Measurements from ENCODE around the gene HEMK1. TPM values are rescaled to one million over a fixed set of nuclear protein-coding genes. Genes with fewer than 3 reads are reported as not detected.

The HEMK1 gene
- total RNA-seq, 2 experiments from 2014 or later: 19.3 to 27.4 TPM

DNA sequence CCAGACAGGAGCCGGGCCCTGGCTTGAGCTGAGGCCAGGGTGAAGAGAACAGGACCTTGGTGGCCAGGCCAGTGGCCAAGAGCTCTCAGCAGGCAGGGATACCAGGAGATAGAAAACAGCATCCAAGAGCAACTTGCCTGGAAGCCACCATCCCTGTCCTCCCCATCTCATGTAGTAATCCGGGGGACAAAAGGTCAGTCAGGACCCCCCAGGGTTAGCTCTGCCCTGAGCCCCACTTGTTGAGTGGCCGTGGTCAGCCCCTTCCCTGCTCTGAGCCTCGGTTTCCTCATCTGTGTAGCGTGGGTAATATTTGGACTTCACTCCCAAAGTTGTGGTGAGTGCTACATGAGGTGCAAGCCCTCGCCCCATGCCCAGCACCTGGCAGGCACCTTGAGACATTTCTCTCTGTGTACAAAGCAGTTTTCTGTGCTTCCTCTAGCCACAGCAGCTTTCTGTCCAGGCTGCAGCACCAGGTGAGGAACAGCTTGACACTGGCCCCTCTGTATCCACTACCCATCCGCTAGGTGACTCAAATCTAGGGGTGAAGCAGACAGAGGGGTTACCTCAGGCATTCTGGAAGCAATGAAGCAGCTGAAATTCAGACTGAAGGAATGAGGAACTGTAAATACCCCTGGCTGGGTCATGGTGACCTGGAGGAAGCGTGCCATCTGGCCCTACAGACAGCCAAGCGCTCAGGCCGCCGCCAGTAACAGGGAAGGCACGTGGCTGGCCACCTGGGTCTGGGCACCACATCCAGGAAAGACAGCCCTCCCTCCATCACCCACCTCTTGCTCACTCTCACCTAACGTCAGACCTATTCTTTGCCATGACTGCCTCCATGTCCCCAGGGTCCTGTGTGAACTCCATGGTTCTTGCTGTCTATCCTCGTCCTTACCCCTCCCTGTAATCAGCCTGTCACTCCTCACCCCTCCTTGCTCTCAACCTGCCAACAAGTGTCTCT lies 35.6 kb downstream of the HEMK1 start:
- POLR2A ChIA-PET: no interaction called here
- intact Hi-C loops (cut with micrococcal nuclease; ENCODE audit: unreplicated experiment): no loop called here

DNA sequence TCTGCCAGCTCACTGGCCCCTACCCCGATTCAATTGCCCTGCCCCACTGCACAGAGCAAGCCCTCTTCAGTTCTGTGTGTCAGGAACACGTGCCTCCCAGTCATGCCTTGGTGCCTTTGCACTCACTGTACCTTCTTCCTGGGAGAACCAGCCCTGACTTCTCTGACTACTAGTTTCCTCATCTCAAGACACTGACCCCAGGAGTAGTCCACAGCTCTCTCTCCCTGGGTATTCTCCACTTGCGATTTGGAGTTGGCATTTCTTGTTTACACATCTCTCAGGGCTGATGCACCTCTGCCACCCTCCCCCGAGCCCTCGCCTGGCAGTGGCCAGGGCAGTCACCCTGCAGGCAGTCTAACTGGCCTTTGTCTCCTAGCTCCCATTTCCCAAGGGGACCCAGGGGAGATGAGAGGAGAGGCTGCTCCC lies 36.6 kb downstream of the HEMK1 start:
- Histone ChIP-seq H3K4me1 (ENCODE audit: insufficient read depth, low read length, poor library complexity, severe bottlenecking) (no peaks in the 10 kb centered on the region), H3K9me2 (ENCODE audit: insufficient read depth, low read length) (no peaks in the 10 kb centered on the region), H2AFZ (ENCODE audit: low read length) (no peak overlapping the region), H3K4me2 (ENCODE audit: low read length) (no peak overlapping the region), H3K27ac (ENCODE audit: low read depth, low read length, poor library complexity, severe bottlenecking) (no peak overlapping the region), H3K79me2 (ENCODE audit: insufficient read depth, low read depth, low read length) (no peaks in the 10 kb centered on the region), H3K9me3 (ENCODE audit: low read length) (no peaks in the 10 kb centered on the region), H3K4me3 (ENCODE audit: low read depth, low read length, poor library complexity, severe bottlenecking) (no peak overlapping the region), H3K36me3 (ENCODE audit: insufficient read depth, low read length) (no peaks in the 10 kb centered on the region), H4K20me1 (ENCODE audit: insufficient read depth, low read length) (no peaks in the 10 kb centered on the region)
- DNase-seq (ENCODE audit: low spot score): no peak
- intact Hi-C loops (cut with micrococcal nuclease; ENCODE audit: unreplicated experiment): no loop called here
- ChIA-PET POLR2A (interaction anchor here (0.5 kb wide), 1 partner anchor 91 kb away, joined by 3 read pairs; no protein-coding TSS in a partner anchor), CTCF (ENCODE audit: unreplicated experiment) (no interaction called here)
- no TSS peak for BruUV-seq (replicated peaks)
- TF ChIP-seq, protein P1, sequence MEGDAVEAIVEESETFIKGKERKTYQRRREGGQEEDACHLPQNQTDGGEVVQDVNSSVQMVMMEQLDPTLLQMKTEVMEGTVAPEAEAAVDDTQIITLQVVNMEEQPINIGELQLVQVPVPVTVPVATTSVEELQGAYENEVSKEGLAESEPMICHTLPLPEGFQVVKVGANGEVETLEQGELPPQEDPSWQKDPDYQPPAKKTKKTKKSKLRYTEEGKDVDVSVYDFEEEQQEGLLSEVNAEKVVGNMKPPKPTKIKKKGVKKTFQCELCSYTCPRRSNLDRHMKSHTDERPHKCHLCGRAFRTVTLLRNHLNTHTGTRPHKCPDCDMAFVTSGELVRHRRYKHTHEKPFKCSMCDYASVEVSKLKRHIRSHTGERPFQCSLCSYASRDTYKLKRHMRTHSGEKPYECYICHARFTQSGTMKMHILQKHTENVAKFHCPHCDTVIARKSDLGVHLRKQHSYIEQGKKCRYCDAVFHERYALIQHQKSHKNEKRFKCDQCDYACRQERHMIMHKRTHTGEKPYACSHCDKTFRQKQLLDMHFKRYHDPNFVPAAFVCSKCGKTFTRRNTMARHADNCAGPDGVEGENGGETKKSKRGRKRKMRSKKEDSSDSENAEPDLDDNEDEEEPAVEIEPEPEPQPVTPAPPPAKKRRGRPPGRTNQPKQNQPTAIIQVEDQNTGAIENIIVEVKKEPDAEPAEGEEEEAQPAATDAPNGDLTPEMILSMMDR (conservative IDR thresholded peaks at IDR 0.05; ENCODE audit: low read length): no peak
- TF ChIP-seq EZH2phosphoT487 (IDR thresholded peaks at IDR 0.05; ENCODE audit: borderline replicate concordance, low read depth, low read length): no peak

More for the DNA sequence above, 35.6 kb downstream of the HEMK1 start:
- Histone ChIP-seq H4K20me1 (ENCODE audit: insufficient read depth, low read length) (no peaks in the 10 kb centered on the region), H3K4me1 (ENCODE audit: insufficient read depth, low read length, poor library complexity, severe bottlenecking) (no peaks in the 10 kb centered on the region), H3K9me3 (ENCODE audit: low read length) (no peaks in the 10 kb centered on the region), H3K4me3 (ENCODE audit: low read depth, low read length, poor library complexity, severe bottlenecking) (no peak overlapping the region), H3K4me2 (ENCODE audit: low read length) (no peak overlapping the region), H3K27ac (ENCODE audit: low read depth, low read length, poor library complexity, severe bottlenecking) (no peak overlapping the region), H3K79me2 (ENCODE audit: insufficient read depth, low read depth, low read length) (no peaks in the 10 kb centered on the region), H3K36me3 (ENCODE audit: insufficient read depth, low read length) (no peaks in the 10 kb centered on the region), H3K9me2 (ENCODE audit: insufficient read depth, low read length) (no peaks in the 10 kb centered on the region), H2AFZ (ENCODE audit: low read length) (no peak overlapping the region)
- BruUV-seq (replicated peaks): no TSS peak
- TF ChIP-seq EZH2phosphoT487 (IDR thresholded peaks at IDR 0.05; ENCODE audit: borderline replicate concordance, low read depth, low read length): no peak
- CTCF ChIA-PET (ENCODE audit: unreplicated experiment): no interaction called here
- DNase-seq (ENCODE audit: low spot score): peak; percentile 14

DNA sequence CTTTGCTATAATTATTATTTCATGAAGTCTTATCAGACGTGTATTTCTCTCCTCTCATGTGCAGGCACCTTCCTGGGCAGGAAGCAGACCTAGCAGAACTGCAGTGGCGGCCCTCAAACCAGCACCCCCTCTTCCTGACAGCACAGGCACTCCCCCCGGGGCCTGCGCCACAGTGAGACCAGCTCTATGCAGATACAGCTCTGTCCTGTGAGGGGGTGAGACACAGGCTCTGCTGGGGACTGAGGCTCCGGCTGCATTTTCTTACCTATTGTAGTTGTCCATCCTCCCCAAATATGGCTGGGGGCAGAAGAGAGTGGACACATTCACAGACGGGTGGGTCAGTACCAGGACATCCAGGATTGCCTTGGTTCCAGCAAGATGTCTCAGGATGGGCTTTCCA lies 37.3 kb downstream of the HEMK1 start:
- TF ChIP-seq, protein P1 (conservative IDR thresholded peaks at IDR 0.05; ENCODE audit: low read length): no peak
- TF ChIP-seq EZH2phosphoT487 (IDR thresholded peaks at IDR 0.05; ENCODE audit: borderline replicate concordance, low read depth, low read length): no peak
- Histone ChIP-seq H3K9me2 (ENCODE audit: insufficient read depth, low read length) (no peaks in the 10 kb centered on the region), H4K20me1 (ENCODE audit: insufficient read depth, low read length) (no peaks in the 10 kb centered on the region), H3K4me1 (ENCODE audit: insufficient read depth, low read length, poor library complexity, severe bottlenecking) (no peaks in the 10 kb centered on the region), H3K79me2 (ENCODE audit: insufficient read depth, low read depth, low read length) (no peaks in the 10 kb centered on the region), H2AFZ (ENCODE audit: low read length) (no peak overlapping the region), H3K4me2 (ENCODE audit: low read length) (no peak overlapping the region), H3K36me3 (ENCODE audit: insufficient read depth, low read length) (no peaks in the 10 kb centered on the region), H3K27ac (ENCODE audit: low read depth, low read length, poor library complexity, severe bottlenecking) (no peak overlapping the region), H3K4me3 (ENCODE audit: low read depth, low read length, poor library complexity, severe bottlenecking) (no peak overlapping the region), H3K9me3 (ENCODE audit: low read length) (no peaks in the 10 kb centered on the region)
- DNase-seq (ENCODE audit: low spot score): no peak
- no TSS peak for BruUV-seq (replicated peaks)
- intact Hi-C loops (cut with micrococcal nuclease; ENCODE audit: unreplicated experiment): no loop called here
- ChIA-PET CTCF (ENCODE audit: unreplicated experiment) (no interaction called here), POLR2A (interaction anchor here (0.5 kb wide), 1 partner anchor 90 kb away, joined by 3 read pairs; no protein-coding TSS in a partner anchor)
